GM18498 (cell line): ENCODE measurements around the gene ARAP1.

Source experiments
- ATAC-seq: cut with Tn5 transposase; IDR thresholded peaks from one replicate; pipeline ENCODE4 v1.9.1; 2021; ENCODE audit warnings: mild to moderate bottlenecking, moderate library complexity; ENCODE audit not compliant: unreplicated experiment

ARAP1 gene

GRCh38 chr11:72685560-72686480, 66.4 kb downstream of the ARAP1 start:
- ATAC-seq: no peak

DNA sequence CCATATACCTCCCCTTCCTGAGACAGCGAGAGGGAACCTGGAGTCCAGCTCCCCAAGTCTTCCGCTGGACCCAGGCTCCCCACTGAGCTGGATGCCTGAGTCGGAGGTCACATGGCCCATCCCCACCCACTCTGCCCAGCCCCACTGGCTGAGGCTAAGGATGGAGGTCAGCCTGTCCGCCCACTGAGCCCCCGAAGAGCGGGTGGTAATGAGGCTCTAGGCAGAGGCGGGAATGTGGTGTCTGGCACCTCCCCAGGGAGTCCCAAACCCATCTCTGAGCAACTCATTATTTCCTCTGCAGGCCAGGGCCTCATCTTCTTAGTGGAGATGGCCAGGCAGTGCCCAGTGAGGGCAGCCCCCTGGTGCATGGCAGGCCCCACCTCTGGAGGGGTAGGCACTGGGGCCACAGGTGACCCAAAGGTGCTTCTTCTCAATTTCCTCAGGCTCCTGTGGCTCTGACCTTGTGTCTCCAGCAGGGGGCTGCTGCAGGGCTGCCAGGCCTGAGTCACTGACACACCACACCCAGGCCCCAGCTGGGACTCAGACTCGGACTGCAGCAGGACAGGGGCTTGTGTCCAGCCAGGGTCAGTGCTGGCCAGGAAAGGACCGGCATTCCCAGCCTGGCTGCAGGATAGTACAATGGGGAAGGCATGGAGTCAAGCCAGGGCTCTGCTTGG, 67.8 kb downstream of the ARAP1 start:
- no peak for ATAC-seq

DNA sequence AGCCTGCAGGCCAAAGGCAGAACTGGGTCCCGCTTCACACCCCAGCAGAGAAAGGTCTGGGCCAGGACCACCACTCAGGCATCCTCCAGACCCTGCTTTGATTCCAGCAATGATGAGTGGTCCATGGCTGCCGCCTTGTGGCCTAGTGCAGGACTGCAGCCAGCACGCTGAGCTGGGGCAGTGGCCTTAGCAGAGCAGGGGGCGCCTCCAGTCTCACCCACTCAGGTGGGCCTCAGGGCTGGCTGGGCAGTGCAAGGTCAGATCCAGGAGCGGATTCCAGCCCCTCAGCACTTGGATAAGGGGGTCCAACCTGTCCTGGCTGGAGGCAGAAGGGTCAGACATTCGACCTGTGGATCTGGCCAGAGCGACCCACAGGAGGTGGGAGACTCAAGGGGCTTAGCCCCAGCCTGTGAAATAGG, 68.4 kb downstream of the ARAP1 start:
- peak; percentile 39 for ATAC-seq

GRCh38 chr11:72682858-72683243, 69.4 kb downstream of the ARAP1 start:
- no peak for ATAC-seq

- no peak for ATAC-seq
Observed at GRCh38 chr11:72682238-72682857, 69.9 kb downstream of the ARAP1 start.

GRCh38 chr11:72681226-72682153, 70.7 kb downstream of the ARAP1 start:
- no peak for ATAC-seq

DNA sequence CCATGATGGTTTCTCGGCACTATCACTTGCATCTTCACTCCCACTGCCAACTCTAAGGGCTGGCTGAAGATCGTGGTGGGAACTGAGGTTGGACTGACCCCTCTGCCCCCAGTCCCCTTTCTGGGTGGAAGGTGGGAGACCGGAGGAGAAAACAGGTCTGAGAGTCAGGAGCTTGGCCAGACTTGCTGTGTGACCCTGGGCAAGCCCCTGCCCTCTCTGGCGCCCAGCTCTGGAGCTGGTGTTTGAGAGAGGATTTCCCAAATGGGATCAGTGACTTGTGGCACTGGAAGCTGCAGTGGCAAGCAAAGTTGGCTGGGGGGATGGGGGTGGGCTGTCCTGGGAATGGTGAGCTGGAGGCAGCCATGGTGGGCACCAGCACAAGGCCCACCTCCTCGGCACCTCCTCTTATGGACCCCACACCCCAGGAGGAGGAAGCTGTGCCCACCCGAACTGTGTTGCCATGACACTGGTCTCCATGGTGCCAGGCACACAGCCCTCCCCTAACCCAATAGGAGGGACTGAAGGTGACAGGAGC, 71.5 kb downstream of the ARAP1 start:
- no peak for ATAC-seq

- no peak for ATAC-seq
Observed at GRCh38 chr11:72679869-72680268, 72.3 kb downstream of the ARAP1 start.

DNA sequence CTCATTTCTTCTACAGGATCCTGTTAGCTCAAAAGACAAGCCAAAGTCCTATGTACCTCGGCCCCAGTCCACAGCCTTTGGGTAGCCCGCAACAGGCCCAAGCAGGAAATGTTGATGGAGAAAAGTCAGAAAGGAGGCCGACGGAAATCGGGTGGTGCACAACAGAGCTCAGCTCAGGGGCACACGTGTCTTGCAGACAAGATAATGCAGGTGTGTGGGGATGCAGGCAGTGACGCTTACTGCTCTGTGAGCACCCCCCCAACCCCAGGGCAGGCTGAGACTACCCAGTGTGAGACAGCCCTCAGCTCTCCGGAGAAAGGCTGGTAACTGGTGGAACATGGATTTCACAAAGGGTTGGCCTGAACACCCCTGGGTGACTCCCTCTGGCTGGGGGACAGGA, 73.7 kb downstream of the ARAP1 start:
- no peak for ATAC-seq

GRCh38 chr11:72676861-72677341, 75.3 kb downstream of the ARAP1 start:
- no peak for ATAC-seq

GRCh38 chr11:72675221-72675620, 77.0 kb downstream of the ARAP1 start:
- no peak for ATAC-seq

GRCh38 chr11:72673943-72674828, 78.0 kb downstream of the ARAP1 start, which contains the start of gene PDE2A:
Gene PDE2A (minus strand): TSS chr11:72674422. CDS start chr11:72674207, 215 bp downstream.
- no peak for ATAC-seq

- no peak for ATAC-seq
Observed at GRCh38 chr11:72673284-72673942, 78.8 kb downstream of the ARAP1 start.

DNA sequence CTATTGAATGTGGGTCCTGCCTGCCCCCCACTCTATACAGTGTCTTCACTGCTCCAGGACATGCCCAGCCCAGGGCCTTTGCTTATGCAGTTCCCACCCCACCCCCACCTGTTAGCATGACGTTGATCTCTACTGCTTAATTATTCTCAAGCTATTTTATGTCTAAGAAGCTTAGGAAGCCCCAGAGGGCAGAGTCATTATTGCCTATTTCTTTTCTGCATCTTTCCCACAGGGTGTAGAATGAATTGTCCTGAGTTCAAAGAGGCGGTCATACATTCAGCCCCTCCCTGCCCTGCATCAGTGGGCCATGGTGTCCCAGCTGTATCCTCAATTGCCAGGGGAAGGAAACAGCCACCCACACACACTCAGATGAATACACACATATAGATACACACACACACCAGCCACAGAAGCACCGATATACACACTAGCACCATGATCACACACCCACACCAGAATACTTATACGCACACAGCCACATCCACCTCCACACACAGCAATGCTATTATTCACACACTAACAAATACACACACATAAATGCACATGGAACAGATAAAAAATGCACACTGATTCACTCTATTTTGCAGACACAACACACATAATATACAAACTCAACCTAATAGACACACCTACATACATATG, 79.5 kb downstream of the ARAP1 start:
- no peak for ATAC-seq

- ATAC-seq: no peak
Observed at GRCh38 chr11:72671152-72672099, 80.8 kb downstream of the ARAP1 start.

GRCh38 chr11:72670041-72670440, 82.2 kb downstream of the ARAP1 start:
- no peak for ATAC-seq

DNA sequence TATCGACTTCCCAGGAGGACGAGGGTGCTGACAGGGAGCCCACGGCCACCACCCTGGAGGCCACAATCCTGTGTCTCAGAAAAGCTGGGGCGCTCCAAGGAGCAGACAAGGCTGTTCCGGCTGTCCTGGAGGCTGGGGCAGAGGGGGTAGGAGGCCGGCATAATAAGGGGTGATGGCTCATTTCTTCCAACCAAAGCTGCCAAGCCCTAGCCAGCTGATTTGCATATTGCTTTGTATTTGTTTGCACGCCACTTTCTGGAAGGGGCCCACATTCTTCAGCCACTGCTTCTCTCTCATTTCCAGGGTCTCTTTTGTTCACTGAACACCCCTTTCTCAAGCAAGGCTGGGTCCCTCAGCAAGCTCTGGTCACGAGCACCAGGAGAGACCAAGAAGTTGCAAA, 82.7 kb downstream of the ARAP1 start:
- no peak for ATAC-seq
